ENCODE results near the gene CBY2.

CBY2 gene

GRCh38 chr13:45702869-45703391 is 810 bp downstream of the CBY2 start:
- no peak for DNase-seq (ENCODE audit: low spot score)

- DNase-seq (ENCODE audit: low spot score) = no peak
These were observed 2.2 kb downstream of the CBY2 start for GRCh38 chr13:45704211-45704739.

DNA sequence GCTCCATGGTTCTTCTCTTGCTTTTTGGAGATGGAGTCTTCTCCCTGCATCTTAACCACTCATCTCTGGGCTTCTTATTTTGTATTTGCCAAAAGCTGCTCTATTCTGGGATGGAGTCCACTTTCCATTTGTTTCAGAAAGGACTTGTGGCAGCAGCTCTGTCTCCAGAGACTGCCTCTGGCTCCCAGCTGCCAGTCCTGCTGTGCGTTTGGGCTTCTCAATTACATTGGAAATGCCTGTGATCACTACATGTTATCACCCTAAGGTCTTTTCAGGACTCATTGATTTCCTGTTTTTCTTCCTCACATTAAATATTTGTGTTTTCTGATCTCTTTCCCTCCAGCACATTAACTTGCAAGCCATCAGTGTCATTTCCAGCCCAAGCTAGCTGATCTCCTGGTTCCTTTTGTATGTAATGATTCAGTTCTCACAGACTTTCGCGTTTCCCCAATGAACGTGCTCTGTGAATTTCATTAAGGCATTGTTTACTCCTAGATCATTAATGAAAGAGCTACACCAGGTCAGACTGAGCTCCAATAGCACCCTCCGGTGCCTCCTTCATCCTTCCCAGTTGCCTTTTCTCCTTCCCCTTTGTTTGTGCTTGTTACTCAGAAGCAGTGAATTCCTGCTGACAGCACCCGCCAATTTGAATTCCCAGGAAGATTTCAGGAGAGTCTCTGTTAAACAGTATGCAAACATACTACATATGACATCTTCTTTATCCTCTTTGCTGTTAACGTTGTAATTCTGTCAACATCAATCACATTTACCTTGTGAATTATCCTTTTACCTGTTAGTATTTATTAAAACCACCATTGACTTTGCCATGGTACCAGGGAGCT is 3.0 kb downstream of the CBY2 start:
- no peak for DNase-seq (ENCODE audit: low spot score)

GRCh38 chr13:45705918-45706317 is 3.8 kb downstream of the CBY2 start:
- no peak for DNase-seq (ENCODE audit: low spot score)

- no peak for DNase-seq (ENCODE audit: low spot score)
These were observed 5.5 kb downstream of the CBY2 start for GRCh38 chr13:45707516-45708100.

DNA sequence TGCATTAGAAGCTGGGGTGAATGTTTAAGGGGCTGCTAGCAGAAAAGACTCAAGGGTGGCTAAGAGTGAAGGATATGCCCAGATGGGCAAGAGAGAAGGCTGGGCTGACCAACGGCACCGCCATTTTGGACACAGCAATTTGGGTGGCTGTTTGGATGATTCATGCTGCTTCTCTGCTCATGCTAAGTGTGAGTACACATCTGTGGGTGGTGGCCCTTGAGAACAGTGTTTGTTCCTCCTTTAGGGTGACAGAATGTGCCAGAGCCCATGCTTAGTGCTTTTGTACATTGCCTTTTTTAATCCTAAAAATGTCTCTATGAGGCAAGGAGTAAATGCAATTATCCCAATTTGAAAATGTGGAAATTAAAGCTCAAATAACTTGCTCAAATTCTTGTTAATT is 9.8 kb downstream of the CBY2 start:
- DNase-seq (ENCODE audit: low spot score) = no peak

DNA sequence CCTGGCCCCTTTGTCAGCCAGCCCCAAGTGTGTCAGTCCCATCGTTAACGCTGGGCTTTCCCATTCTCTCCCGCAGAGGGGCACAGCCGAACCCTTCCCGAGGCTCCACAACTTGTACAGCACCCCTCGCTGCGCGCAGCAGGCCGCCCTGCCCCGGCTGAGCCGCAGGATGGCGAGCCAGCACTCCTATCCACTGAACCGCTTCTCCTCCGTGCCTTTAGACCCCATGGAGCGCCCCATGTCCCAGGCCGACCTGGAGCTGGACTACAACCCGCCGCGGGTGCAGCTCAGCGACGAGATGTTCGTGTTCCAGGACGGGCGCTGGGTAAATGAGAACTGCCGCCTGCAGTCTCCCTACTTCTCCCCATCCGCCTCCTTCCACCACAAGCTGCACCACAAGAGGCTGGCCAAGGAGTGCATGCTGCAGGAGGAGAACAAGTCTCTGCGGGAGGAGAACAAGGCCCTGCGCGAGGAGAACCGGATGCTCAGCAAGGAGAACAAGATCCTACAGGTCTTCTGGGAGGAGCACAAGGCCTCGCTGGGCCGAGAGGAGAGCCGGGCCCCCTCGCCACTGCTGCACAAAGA is 11.1 kb downstream of the CBY2 start:
- no peak for DNase-seq (ENCODE audit: low spot score)

DNA sequence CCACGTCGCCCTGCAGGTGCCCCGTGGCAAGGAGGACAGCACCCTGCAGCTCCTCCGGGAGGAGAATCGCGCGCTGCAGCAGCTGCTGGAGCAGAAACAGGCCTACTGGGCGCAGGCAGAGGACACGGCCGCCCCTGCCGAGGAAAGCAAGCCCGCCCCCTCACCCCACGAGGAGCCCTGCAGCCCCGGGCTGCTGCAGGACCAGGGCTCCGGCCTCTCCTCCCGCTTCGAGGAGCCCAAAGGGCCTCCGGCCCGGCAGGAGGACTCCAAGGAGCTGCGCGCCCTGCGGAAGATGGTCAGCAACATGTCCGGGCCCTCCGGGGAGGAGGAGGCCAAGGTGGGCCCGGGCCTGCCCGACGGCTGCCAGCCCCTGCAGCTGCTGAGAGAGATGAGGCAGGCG is 11.6 kb downstream of the CBY2 start:
- DNase-seq (ENCODE audit: low spot score) = no peak

DNA sequence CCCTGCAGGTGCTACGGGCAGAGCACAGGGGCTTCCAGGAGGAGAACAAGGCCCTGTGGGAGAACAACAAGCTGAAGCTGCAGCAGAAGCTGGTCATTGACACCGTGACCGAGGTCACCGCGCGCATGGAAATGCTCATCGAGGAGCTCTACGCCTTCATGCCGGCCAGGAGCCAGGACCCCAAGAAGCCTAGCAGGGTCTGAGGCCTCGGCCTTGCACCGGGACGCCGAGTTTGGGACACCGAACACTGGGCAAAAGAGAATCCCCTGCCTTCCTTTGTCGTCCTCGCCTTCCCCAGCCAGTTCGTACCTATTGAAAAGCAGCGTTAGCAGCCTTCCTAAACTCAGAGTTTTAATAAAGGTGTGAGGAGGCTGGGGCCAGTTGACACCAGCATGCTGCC is 12.1 kb downstream of the CBY2 start:
- DNase-seq (ENCODE audit: low spot score) = no peak

DNA sequence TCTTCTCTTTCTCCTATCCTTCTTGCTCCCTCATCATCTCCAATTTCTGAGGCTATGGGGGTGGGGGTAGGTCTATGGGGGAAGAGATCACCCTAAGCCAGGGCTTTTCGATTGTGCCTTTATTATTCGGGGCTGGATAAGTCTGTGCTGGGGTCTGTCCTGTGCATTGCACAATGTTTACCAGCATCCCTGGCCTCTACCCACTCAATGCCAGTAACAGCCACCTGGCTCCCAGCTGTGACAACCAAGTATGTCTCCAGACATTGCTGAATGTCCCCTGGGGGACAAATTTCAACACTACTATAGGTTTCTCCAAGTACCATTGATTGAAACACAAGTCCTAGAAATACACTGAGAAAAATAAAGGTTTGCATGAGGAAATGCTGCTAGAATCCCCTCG is 13.2 kb downstream of the CBY2 start:
- no peak for DNase-seq (ENCODE audit: low spot score)

DNA sequence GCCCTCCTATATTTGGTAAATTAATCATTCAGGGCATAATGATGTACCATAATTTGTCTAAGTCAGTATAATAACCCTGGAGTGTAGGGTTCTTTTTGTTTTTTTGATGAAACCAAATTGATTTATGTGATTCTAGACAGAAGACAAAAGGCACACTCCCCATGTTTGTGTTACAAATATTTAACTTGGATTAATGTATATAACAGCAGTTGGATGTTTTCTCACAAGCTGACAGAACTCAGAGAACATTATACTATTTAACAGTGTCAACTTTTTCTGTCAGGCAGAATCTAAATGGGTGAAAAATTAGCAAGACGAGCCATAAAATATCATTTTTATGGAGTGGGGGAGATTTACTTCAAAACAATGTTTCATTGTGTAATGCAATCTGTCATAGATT is 15.2 kb downstream of the CBY2 start:
- no peak for DNase-seq (ENCODE audit: low spot score)

- DNase-seq (ENCODE audit: low spot score) = no peak
These were observed 15.9 kb downstream of the CBY2 start for GRCh38 chr13:45718063-45718462.

- no peak for DNase-seq (ENCODE audit: low spot score)
These were observed 16.9 kb downstream of the CBY2 start for GRCh38 chr13:45718992-45719391.

- no peak for DNase-seq (ENCODE audit: low spot score)
These were observed 19.1 kb downstream of the CBY2 start for GRCh38 chr13:45721203-45721731.

GRCh38 chr13:45723798-45724197 is 21.7 kb downstream of the CBY2 start:
- no peak for DNase-seq (ENCODE audit: low spot score)

DNA sequence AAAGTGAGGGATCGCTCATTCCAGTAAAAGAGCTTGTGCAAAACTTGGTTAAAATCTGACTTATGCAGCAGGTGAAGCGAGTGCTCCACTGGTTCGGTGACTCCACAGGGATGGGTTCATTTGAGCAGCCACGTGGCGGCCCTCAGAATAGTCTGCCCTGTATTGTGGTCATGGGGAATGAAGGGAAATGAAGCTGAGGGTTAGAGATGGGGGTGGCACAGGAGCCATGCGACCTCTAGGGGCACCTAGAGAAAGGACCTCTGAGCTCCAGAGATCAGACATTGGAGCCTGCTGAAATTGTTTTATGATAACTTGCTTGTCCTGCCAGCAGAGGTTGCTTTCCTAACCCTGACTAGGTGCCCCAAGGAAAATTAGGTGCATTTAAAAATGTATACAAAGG is 26.6 kb downstream of the CBY2 start:
- no peak for DNase-seq (ENCODE audit: low spot score)

DNA sequence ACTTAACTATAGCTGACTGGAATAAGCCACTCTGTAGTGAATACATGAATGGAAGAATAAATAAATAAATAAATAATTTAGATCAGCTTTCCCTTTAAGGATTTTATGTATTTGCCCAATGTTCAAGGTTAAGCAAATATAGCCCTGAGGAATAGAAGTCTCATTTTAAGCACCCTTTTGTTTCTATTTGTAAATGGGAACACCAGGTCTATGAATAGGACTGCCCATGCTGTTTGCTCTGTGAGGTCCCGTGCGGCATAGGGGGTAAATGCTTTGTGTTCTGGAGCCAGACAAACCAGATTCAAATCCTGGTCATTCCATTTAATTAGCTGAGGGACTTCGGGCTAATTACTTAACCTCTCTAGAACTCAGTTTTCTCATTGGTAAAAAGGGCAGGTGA is 29.3 kb downstream of the CBY2 start:
- DNase-seq (ENCODE audit: low spot score) = no peak

GRCh38 chr13:45732916-45733315 is 30.8 kb downstream of the CBY2 start:
- no peak for DNase-seq (ENCODE audit: low spot score)

GRCh38 chr13:45733361-45733760 is 31.2 kb downstream of the CBY2 start:
- DNase-seq (ENCODE audit: low spot score) = no peak

GRCh38 chr13:45737571-45738017 is 35.5 kb downstream of the CBY2 start:
- no peak for DNase-seq (ENCODE audit: low spot score)

DNA sequence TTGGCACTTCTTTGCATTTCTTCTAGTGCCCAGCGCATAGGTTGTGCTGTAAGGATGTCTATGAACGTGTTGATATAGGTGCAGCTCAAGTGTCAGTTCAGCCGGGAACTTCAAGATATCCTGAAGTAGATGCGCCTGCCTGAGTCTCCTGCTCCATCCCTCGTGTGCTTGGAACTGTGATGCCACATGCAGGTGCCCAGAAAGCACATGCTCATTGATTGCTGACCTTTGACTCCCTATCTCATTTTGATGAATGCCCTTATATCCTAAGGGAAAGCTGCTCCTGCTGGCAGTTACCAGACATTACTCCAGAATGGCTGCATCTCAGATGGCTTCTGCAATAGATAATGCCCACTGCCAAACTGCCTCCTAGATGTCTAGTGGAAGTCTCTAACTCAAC is 40.9 kb downstream of the CBY2 start:
- no peak for DNase-seq (ENCODE audit: low spot score)

GRCh38 chr13:45744979-45745378 is 42.9 kb downstream of the CBY2 start:
- DNase-seq (ENCODE audit: low spot score) = no peak

- DNase-seq (ENCODE audit: low spot score) = no peak
These were observed 45.0 kb downstream of the CBY2 start for GRCh38 chr13:45747071-45747470.
